Neural progenitor cell (in vitro differentiated cells): ENCODE data around the gene PGLYRP4.

Experiments
- EZH2 ChIP-seq: fragments of 200-600 bp; sonication (generic); IDR thresholded peaks from 2 replicates; pipeline ENCODE4 v1.6.1; 2017; ENCODE audit warnings: antibody characterized with exemption, mild to moderate bottlenecking, moderate library complexity
- EZH2phosphoT487 ChIP-seq: fragments of 200-600 bp; sonication (generic); IDR thresholded peaks from 2 replicates; pipeline ENCODE4 v1.6.1; 2017; ENCODE audit warnings: antibody characterized with exemption
- TF ChIP-seq, protein P1 (sequence below): fragments of 200-600 bp; sonication (generic); IDR thresholded peaks from 2 replicates; pipeline ENCODE4 v1.5.1; 2017; ENCODE audit warnings: antibody characterized with exemption, mild to moderate bottlenecking

DNA sequence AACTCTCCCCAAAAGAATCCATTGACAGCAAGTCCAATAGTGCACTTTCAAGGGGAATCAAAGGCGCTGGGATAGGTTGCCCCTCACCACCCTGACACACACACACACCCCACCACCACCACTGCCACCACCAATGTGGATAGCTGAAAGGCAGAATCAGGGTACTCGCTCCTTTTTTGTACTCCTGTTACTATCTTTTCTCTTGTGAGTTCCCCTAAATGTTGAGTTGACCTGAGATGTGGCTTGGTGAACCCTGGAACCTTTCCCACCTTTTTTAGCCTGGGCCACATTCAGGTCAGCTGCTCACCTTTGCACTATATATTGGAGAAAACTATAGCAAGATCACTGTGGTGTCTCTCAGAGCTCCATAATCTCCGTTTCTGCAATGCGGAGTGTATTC lies 38.4 kb upstream of the PGLYRP4 start:
- TF ChIP-seq, protein P1, sequence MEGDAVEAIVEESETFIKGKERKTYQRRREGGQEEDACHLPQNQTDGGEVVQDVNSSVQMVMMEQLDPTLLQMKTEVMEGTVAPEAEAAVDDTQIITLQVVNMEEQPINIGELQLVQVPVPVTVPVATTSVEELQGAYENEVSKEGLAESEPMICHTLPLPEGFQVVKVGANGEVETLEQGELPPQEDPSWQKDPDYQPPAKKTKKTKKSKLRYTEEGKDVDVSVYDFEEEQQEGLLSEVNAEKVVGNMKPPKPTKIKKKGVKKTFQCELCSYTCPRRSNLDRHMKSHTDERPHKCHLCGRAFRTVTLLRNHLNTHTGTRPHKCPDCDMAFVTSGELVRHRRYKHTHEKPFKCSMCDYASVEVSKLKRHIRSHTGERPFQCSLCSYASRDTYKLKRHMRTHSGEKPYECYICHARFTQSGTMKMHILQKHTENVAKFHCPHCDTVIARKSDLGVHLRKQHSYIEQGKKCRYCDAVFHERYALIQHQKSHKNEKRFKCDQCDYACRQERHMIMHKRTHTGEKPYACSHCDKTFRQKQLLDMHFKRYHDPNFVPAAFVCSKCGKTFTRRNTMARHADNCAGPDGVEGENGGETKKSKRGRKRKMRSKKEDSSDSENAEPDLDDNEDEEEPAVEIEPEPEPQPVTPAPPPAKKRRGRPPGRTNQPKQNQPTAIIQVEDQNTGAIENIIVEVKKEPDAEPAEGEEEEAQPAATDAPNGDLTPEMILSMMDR: no peak
- no peak for TF ChIP-seq EZH2
- no peak for TF ChIP-seq EZH2phosphoT487
